Sciatic nerve (tissue), 2 donors: ENCODE data around the gene TSPAN9. TPM values are rescaled to one million over a fixed set of nuclear protein-coding genes. Genes with fewer than 3 reads are reported as not detected.
A peak's percentile ranks its signal among the peaks of the same experiment; 100 is the strongest.

Source experiments
- ATAC-seq: fragments of 200-7000 bp; cut with Tn5 transposase; one replicate; pipeline ENCODE4 v1.9.1; 2020; ENCODE audit warnings: mild to moderate bottlenecking, moderate library complexity
- DNase-seq: peaks from one replicate; pipeline ENCODE4 v3.0.0-alpha.2; 2020; ENCODE audit warnings: low spot score
- intact Hi-C: fragments of 100-400 bp; cut with DNase I; formaldehyde crosslinking; loops from one replicate; pipeline ENCODE4 v1.14.2; 2022
- total RNA-seq: library from RNA; stranded (reverse); fragmentation: NEBNext Ultra II Directional; extraction: Animal tissue kit (Norgen Biotek cat#: 25700); gene quantifications from one replicate; pipeline ENCODE4 v1.2.1, GENCODE V29; 2021
- donor health status: DM: no; HTN: no; CAD: no.
- donor health status: DM: no; HTN: no; CAD: no.

TSPAN9 gene
- total RNA-seq, 1 donor from 2014 or later: 37.5 TPM

GRCh38 chr12:3131129-3131528, 54.0 kb downstream of the TSPAN9 start:
- intact Hi-C loops: loop anchor here (10.0 kb wide), 1 partner anchor 74 kb away; no protein-coding TSS in a partner anchor
- ATAC-seq: no peak
- no peak for DNase-seq

DNA sequence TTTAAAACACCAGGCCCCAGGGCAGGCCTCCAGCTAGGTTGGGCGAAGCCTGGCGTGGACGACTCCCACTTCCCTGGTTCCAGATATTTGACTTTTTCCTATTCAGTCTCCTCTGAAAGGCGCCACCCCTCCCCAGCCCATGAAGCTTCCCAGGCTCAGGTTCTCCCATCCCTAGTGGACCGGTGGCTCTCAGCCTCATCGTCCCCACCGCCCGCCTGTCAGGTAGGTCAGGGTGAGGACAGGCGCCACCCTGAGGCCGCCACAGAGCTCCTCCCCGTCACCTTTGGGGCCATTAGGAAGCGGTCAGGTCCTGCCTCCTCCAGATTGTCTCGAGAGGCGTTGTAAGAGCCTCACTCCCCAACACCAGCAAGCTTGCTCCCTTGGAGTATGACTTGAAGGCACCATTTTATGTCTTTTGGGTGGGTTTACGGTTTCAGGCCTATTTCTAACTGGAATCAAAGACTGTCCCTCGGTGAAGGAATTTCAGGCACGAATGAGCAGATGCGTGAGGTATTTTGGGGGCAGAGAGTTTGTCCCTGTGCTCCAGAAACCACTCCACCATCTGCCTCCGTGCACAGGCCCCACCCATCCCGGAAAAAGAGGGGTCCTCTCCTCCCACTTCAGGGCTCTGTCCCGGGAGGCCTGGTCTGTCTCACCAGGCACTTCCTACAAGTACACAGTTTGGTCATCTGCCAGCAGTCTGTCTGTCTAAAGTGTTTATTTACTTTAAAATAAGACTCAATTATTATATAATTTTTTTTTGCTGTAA, 55.6 kb downstream of the TSPAN9 start:
- ATAC-seq (no peak), DNase-seq (no peak)
- intact Hi-C loops: loop anchor here (10.0 kb wide), 1 partner anchor 72 kb away; no protein-coding TSS in a partner anchor

GRCh38 chr12:3133405-3133783, 56.2 kb downstream of the TSPAN9 start:
- intact Hi-C loops: loop anchor here (10.0 kb wide), 1 partner anchor 71 kb away; no protein-coding TSS in a partner anchor
- no peak for DNase-seq
- ATAC-seq: no peak

DNA sequence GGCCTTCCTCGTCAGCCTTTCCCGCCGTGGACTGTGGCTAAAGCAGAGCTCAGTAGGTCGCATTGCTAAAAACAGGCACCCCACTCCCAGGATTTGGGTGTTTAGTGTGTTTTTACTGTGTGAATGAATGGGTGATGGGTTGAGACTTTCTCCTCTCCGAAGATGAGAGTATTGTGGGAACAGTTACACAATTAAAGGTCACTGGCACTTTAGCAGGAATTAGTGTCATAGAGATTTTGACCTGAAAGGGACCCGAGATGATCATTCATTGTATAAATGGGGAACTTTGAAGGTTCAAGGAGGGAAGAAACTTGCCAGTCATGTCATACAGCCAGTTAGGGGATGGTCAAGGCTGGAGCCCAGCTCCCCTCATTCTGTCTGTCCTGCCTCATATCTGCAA, 56.9 kb downstream of the TSPAN9 start:
- DNase-seq (no peak), ATAC-seq (no peak)
- intact Hi-C loops: loop anchor here (10.0 kb wide), 1 partner anchor 71 kb away; no protein-coding TSS in a partner anchor

DNA sequence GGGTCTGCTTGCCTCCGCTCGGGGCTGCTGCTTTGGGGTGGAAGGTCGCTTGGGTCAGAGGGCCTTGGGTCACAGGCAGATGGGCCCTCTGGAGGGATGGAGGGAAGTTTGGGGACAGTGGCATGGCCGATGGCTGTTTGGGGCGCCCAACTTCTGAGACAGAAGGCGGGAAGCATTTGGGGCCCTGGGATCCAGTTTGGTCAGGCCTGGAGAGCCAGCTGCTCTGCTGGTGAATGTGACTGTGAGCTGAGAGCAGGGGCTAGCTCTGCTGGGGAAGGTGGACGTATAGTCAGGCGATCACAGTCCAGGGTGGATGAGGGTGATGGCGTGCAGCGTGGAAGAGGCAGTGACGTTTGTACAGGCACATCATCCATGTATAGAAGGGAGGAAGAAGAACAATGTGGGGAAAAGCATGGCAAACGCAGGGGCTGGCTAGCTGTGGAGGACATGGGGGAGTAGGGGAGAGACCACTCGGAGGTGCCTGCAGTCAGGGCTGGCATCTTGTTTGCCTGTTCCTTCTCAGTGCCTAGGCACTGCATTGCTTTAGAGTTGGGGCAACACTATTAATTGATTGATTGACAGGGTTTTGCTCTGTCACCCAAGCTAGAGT, 57.5 kb downstream of the TSPAN9 start:
- no peak for DNase-seq
- intact Hi-C loops: loop anchor here (5.0 to 10.0 kb wide), 2 partner anchors 62 to 70 kb away; no protein-coding TSS in a partner anchor
- no peak for ATAC-seq

DNA sequence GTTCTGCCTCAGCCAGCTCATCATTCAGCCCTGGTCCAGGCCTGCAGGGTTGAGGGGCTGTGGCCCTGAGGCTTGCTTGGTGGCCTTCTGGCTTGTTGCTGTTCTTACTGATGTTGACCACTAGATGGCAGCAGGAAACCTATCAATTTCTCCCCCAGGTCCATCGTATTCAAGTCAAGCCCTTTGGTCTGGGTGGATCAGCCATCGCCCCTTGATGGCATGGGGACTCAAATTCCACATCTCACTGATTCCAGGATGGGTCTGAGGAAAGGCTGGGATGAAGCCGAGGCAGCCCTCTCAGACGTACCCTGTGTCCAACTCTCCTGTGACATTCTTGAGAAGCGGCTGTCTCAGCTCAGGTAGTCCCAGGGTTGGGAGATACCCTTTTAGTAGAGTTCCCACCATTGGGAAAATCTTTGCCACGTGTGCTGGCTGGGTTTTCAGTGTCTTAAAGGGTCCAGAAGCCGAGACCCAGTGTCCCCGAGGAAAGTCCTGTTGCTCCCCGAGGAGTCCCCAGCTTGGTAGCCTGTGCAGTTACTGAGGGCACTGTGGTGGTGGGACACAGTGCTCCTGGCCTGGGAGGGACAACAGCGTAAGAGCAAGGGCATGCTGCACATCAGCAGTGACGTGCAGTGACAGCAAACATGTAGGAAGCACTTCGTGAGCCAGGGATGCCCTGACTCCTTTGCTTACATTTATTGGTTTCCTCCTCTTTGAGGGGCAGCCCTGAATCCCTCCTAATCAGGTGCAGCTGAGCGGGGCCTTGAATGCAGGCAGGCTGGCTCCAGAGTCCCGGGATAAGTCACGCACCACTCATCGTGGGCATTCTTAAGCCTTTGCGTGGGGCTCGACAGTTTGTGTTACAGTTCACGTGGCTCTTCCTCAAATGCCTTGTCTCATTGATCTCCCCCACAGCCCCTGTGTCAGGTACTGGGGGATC, 58.6 kb downstream of the TSPAN9 start:
- intact Hi-C loops: loop anchor here (2.0 to 10.0 kb wide), 3 partner anchors 63 to 139 kb away; no protein-coding TSS in a partner anchor
- ATAC-seq: peak; percentile 81

DNA sequence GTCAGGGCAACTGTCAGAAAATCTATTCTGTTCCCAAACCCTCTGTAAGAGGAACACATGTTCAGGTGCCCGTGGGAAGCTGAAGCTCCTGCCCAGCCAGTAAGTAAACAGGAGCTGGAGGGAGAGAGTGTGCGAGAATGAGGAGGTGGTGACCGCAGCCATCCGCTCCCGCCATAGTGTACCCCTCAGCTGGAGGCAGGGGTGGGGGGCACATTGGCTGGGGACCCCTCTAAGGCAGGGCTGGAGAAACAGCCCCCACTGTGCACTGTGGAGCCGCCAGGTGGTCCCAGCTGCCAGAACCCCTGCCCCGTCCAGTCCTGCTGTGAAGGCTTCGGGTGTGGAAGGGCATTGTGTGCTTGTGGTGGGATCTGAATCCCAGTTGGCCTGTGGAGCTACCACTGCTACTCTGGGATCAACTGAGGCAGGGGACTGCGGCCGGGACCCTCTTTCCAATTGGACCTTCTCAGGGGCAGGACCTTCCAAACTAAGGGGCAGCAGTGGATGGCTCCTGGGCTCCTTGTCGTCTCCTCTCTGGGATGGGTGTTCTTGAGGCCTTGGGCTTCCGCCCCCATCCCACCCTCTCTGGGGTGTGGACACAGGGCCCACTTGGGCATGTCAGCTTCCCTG, 59.6 kb downstream of the TSPAN9 start:
- DNase-seq (no peak), ATAC-seq (no peak)
- intact Hi-C loops: loop anchor here (2.0 to 10.0 kb wide), 3 partner anchors 64 to 138 kb away; no protein-coding TSS in a partner anchor

More for the DNA sequence above, 58.6 kb downstream of the TSPAN9 start:
- no peak for DNase-seq

DNA sequence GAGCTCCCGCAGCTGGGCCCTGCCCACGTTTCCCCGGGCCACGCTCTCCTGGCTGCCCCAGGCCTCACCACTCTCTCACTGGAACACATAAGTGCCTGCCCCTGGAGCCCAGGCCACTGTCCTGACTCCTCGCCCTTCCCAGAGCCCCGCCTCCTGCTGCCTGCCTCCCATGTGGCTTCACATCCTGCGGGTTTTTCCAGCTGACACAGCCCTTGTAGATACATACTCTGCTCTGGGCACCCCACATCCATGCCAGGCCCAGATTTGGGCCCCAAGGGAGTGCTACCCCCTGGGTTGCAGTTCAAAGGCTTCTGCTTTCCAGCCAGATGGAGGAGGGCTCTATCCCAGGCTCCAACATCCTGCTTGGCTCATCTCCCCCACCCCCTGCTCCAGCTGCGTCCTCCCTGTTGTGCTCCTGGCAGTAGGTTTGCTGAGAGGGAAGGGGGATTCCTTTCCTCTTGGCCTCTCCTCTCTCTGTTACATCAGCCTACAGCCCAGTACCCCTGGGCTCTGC, 60.1 kb downstream of the TSPAN9 start:
- intact Hi-C loops: loop anchor here (2.0 to 10.0 kb wide), 3 partner anchors 65 to 137 kb away; no protein-coding TSS in a partner anchor
- ATAC-seq: peak; percentile 47
- DNase-seq: peak; percentile 76

- intact Hi-C loops: loop anchor here (2.0 to 10.0 kb wide), 3 partner anchors 66 to 137 kb away; no protein-coding TSS in a partner anchor
- DNase-seq: no peak
- ATAC-seq: no peak
Observed at GRCh38 chr12:3137814-3138445, 60.8 kb downstream of the TSPAN9 start.

DNA sequence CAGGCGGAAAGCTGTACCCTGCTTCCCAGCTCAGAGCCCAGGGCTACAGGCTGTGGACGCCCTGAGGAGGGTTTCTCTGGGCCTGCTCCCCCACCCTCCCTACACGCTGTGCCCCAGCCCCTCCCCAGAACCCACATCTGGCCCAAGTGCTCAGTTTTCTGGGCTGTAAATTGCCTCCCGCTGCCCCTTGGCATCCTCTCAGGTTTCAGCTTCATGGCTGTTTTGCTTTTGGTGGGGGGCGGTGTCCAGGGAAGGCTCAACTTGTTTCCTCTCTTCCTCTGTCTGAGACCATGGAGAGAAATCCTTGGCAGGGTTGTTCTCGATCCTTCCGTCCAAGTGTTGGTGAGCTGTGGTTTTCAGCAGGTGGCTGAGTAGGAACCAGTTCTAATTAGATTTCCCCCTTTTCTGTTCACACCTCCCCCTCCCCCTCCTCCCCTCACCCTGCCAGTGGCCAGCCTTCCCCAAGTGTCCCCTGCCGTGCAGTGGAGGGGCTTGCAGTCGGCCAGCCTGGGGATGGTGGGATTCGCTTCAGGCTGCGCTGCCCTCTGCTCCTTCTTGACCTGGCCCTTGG, 61.8 kb downstream of the TSPAN9 start:
- intact Hi-C loops: loop anchor here (5.0 to 10.0 kb wide), 2 partner anchors 66 to 67 kb away; no protein-coding TSS in a partner anchor
- DNase-seq: no peak

GRCh38 chr12:3139760-3140159, 62.6 kb downstream of the TSPAN9 start:
- no peak for DNase-seq
- ATAC-seq: no peak
- intact Hi-C loops: loop anchor here (5.0 to 10.0 kb wide), 2 partner anchors 65 to 67 kb away; no protein-coding TSS in a partner anchor

More for the DNA sequence above, 61.8 kb downstream of the TSPAN9 start:
- ATAC-seq: no peak

DNA sequence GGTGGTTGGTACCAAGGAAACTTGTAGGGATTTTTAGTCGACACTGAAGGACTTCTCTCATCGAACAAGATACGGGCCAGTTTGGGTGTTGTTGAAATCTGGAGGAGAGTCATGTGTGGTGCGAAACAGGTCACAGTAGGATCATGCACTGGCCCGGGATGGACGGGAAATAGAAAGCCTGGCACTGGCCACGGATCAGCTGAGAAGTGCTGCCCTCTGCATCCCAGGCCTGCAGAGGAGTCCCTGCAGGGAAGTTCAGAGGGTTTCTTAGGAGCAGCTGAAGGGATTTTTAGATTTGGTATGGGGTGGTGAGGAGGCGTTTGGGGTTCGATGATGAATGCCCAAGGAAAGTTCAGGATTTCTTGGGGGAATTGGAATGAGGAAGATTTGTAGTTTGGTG, 63.1 kb downstream of the TSPAN9 start:
- no peak for ATAC-seq
- intact Hi-C loops: no loop called here
- DNase-seq: no peak

DNA sequence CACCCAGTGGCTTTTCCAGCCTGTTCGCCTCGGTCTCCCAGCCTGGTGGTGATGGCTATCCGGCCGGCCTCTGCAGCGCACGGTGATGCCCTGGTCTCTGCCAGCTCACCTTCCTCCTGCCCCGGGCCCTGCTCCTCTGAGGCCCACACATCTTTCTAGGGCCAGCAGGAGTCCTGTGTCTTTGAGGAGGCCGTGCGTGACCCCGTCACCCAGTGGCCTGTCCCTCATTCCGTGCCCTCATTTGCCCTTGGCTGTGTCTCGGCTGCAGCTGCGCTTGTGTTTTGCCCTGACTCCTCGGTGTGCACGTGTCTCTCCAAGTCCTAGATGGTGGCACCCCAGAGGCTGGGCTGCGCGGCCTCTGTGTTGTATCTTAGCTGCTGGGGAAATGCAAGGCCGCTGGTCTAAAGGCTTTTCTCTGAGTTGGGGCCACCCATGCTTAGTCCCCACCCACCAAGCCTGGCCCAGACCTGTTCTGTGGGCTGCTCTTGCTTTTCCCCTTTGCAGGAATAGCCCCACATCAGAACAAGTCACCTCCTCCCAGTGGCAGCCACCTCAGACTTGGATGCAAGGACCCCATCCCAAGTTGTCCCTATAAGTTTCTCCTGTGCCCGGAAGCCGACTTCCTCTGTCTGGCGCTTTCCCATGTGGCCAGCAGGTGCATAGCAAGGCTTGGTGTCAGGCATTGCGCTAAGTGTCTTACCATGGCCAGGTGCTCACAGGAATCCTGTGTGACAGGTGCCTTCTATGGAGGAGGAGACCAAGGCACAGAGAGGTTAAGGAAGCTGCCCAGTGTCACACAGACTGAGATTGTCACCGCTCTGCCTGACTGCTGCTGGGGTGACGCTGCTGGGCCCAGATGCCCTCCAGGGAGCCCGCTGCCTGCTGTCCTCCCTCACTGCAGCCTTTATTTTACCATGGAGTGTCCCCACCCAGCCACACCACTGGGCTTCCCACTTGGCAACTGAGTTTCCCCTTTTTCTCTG, 64.5 kb downstream of the TSPAN9 start:
- intact Hi-C loops: no loop called here
- DNase-seq (no peak), ATAC-seq (peak; percentile 43)

- ATAC-seq (no peak), DNase-seq (no peak)
- intact Hi-C loops: no loop called here
Observed at GRCh38 chr12:3142386-3142785, 65.2 kb downstream of the TSPAN9 start.

GRCh38 chr12:3144495-3144894, 67.3 kb downstream of the TSPAN9 start:
- intact Hi-C loops: no loop called here
- no peak for ATAC-seq
- DNase-seq: no peak

GRCh38 chr12:3145033-3145432, 67.9 kb downstream of the TSPAN9 start:
- intact Hi-C loops: no loop called here
- DNase-seq: no peak

More at GRCh38 chr12:3145033-3145432, 67.9 kb downstream of the TSPAN9 start:
- peak; percentile 30 for ATAC-seq
